Measurements from ENCODE around the gene ZNF302.

ZNF302 gene

DNA sequence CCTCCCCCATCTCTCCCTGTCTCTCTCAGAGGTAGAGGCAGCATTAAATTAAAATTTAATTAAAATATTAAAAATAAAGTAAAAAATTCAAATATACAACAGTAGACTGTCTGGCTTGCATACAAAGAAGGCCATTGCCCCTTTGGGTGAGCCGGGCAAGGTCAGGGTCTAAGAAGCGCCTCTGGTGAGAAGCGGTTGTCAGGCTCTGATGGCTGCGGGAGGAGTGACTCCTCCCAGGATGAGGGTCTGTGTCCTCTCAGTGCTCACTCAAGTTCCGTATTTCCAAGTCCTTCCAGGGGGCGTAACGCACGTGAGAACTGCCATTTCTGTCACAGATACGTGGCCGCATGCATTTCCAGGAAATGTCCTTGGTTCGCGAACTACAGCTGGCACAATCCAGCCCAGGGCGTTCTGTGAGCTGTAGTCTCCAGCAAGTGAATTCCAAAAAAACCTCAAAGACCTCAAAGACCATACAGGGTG is 55.8 kb downstream of the ZNF302 start:
- DNase-seq = peak; percentile 83

DNA sequence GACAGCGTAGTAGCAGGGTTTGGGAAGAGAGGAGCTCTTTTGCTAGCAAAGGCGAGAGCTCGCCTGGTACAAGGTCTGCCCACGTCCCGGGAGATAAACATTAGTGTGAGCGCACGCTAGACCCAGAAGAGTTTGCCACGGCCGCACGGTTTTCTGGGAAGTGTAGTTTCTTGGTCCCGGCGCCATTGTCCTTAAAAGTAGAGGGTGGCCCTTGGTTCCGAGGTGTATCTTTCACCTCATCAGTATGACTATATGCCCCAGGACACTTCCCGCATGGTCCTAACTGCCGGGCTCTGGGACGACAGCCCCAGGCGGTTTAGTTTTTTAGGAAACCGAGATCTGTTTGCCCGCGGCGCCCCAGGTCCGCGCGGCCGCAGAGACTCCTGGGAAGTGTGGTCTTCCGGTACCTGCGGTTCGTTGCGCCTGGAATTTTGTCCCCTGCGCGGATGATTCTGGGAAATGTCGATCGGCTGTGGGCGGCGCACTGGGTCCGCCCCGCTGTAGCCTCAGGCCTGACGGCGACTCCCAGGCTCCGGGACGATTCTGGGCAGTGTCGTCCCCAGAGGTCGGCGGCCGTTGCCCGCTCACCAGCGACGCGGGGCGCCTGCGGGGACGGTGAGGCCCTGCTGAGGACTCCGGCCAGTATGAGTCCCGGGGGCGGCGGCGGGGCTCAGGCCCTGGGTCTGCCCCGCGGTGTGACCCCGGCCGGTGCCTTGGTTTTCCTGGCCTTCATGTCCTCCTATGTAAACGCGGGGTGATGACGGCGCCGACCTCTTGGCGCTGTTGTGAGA is 56.5 kb downstream of the ZNF302 start, which contains the start of gene ZNF181:
Gene ZNF181 (plus strand): TSS at position 498 of the 791 bp plus-strand sequence. CDS start 795 bp downstream, outside the sequence.
- peak; percentile 93 for DNase-seq

- no peak for DNase-seq
Observed at GRCh38 chr19:34734537-34735103, 57.1 kb downstream of the ZNF302 start.
